HG03159 (cell line): ENCODE data around the gene PREP.

Experiments used
- ATAC-seq: cut with Tn5 transposase; IDR thresholded peaks from one replicate; pipeline ENCODE4 v1.9.1; 2021; ENCODE audit warnings: mild to moderate bottlenecking, moderate library complexity; ENCODE audit not compliant: unreplicated experiment

PREP gene

GRCh38 chr6:105313211-105313610, 89.7 kb downstream of the PREP start:
- no peak for ATAC-seq

- ATAC-seq = no peak
These were observed 91.9 kb downstream of the PREP start for GRCh38 chr6:105310947-105311346.

- no peak for ATAC-seq
These were observed 92.5 kb downstream of the PREP start for GRCh38 chr6:105310371-105310770.

GRCh38 chr6:105308840-105309239, 94.0 kb downstream of the PREP start:
- ATAC-seq = no peak

GRCh38 chr6:105305521-105305920, 97.4 kb downstream of the PREP start:
- no peak for ATAC-seq

GRCh38 chr6:105304825-105305224, 98.1 kb downstream of the PREP start:
- no peak for ATAC-seq

GRCh38 chr6:105304366-105304765, 98.5 kb downstream of the PREP start:
- ATAC-seq = no peak

GRCh38 chr6:105302617-105303128, 100.2 kb downstream of the PREP start:
- ATAC-seq = no peak

- ATAC-seq = no peak
These were observed 100.9 kb downstream of the PREP start for GRCh38 chr6:105301756-105302616.

- ATAC-seq = no peak
These were observed 101.8 kb downstream of the PREP start for GRCh38 chr6:105301072-105301503.

- ATAC-seq = no peak
These were observed 102.8 kb downstream of the PREP start for GRCh38 chr6:105300090-105300489.

GRCh38 chr6:105294129-105294528, 108.8 kb downstream of the PREP start:
- no peak for ATAC-seq

- ATAC-seq = no peak
These were observed 110.1 kb downstream of the PREP start for GRCh38 chr6:105292689-105293339.

GRCh38 chr6:105291525-105291924, 111.4 kb downstream of the PREP start:
- ATAC-seq = no peak

GRCh38 chr6:105282631-105283585, 120.0 kb downstream of the PREP start:
- ATAC-seq = no peak

- ATAC-seq = no peak
These were observed 122.8 kb downstream of the PREP start for GRCh38 chr6:105280033-105280432.

- ATAC-seq = no peak
These were observed 123.4 kb downstream of the PREP start for GRCh38 chr6:105279463-105279862.

GRCh38 chr6:105278813-105279212, 124.1 kb downstream of the PREP start:
- ATAC-seq = no peak

- no peak for ATAC-seq
These were observed 124.8 kb downstream of the PREP start for GRCh38 chr6:105278035-105278434.

- no peak for ATAC-seq
These were observed 126.5 kb downstream of the PREP start for GRCh38 chr6:105276374-105276773.

- ATAC-seq = no peak
These were observed 127.3 kb downstream of the PREP start for GRCh38 chr6:105275542-105275941.
